H1 (cell line): ENCODE results near the gene RNASE4. TPM values are rescaled to one million over a fixed set of nuclear protein-coding genes. Genes with fewer than 3 reads are reported as not detected.

Experiments
- CHD7 ChIP-seq: fragments of 300-600 bp; sonication (generic); IDR thresholded peaks from 2 replicates; pipeline ENCODE4 v1.7.1; 2012; ENCODE audit warnings: low read length, moderate library complexity, mild to moderate bottlenecking, inconsistent platforms; ENCODE audit not compliant: insufficient replicate concordance
- SRF ChIP-seq: IDR thresholded peaks from 2 replicates; pipeline ENCODE4 v1.6.1; 2011; ENCODE audit warnings: mild to moderate bottlenecking, low read depth, low read length, moderate library complexity
- polyA plus RNA-seq, 7 experiments: library from polyadenylated mRNA; depleted of rRNA in 3 of 7; stranded (reverse) in 5 of 7; unstranded in 2 of 7; fragments of >200 nt in 5 of 7; fragments of 200-250 nt in 2 of 7; gene quantifications; 1 replicate in 5 of 7; 2 replicates in 1 of 7; 4 replicates in 1 of 7; pipeline versions ENCODE4 v1.2.1 to v1.2.3, GENCODE V29; 2011 to 2013; ENCODE audit warnings: missing spikeins in 2 of 7, mixed read lengths in 2 of 7
- total RNA-seq: library from RNA; stranded (reverse); fragmentation: NEBNext Ultra II Directional; extraction: Animal tissue kit (Norgen Biotek cat#: 25700); gene quantifications from 2 replicates; pipeline ENCODE4 v1.2.1, GENCODE V29; 2021

The RNASE4 gene
- total and polyA plus RNA-seq, 2 of the 8 experiments (the other 6 are each of a cell fraction or from before 2014, with no cell fraction given), result 0.61 to 3.5 TPM

DNA sequence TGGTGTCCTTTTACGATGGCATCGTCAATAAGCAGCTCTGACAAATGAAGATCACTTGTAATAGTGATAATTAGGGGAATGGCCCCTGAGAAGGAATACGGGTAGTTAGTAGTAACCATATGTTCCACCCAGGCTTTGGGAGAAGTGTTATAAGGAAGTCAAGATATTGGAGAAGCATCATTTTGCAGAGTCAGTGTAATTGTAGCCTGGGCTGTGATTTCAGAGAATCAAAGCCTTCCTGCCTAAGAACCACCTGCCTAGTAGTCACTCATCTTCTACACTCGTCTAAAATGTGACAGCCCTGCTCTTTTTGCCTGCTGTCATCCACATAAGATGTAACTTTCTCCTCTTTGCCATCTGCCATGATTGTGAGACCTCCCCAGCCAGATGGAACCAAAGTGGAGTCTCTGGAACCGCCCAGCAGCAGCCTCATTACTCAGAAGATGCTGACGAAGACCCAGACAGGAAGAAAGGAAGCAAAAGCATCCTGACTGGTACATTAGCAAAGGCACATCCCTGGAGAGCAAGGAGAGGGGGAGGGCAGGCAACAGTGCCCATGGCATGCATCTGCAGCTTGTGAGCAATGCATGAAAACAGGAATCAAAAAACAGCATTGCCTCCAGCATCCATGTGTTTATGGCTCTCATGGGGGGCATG is 48.7 kb downstream of the RNASE4 start (continued):
- TF ChIP-seq SRF (no peak), CHD7 (no peak)
- TF ChIP-seq, all 59 proteins: peak for 0
